SKM-1 treated with dmso at 0.1 percent for 144 hours (cell line): ENCODE results near the gene ME3.
A peak's percentile ranks its signal among the peaks of the same experiment; 100 is the strongest.

ENCODE experiments used
- DNase-seq: peaks from one replicate; lab custom pipeline; 2025; ENCODE audit not compliant: unreplicated experiment; lab: John Stamatoyannopoulos, UW

Gene ME3

GRCh38 chr11:86693518-86693917, 21.1 kb upstream of the ME3 start:
- DNase-seq: no peak

GRCh38 chr11:86692746-86693145, 20.3 kb upstream of the ME3 start:
- no peak for DNase-seq

- DNase-seq: no peak
Observed at GRCh38 chr11:86692317-86692716, 19.9 kb upstream of the ME3 start.

GRCh38 chr11:86688398-86689179, 16.2 kb upstream of the ME3 start:
- peak; percentile 58 for DNase-seq

- DNase-seq: no peak
Observed at GRCh38 chr11:86687185-86687778, 14.9 kb upstream of the ME3 start.

- DNase-seq: no peak
Observed at GRCh38 chr11:86686531-86686930, 14.1 kb upstream of the ME3 start.

- no peak for DNase-seq
Observed at GRCh38 chr11:86681483-86681756, 9.0 kb upstream of the ME3 start.

GRCh38 chr11:86680716-86681482, 8.5 kb upstream of the ME3 start:
- DNase-seq: no peak

GRCh38 chr11:86678823-86679222, 6.4 kb upstream of the ME3 start:
- DNase-seq: no peak

GRCh38 chr11:86678296-86678695, 5.9 kb upstream of the ME3 start:
- DNase-seq: no peak

GRCh38 chr11:86676533-86677154, 4.2 kb upstream of the ME3 start:
- peak; percentile 38 for DNase-seq

GRCh38 chr11:86676010-86676409, 3.6 kb upstream of the ME3 start:
- DNase-seq: no peak

GRCh38 chr11:86675017-86675416, 2.6 kb upstream of the ME3 start:
- peak; percentile 32 for DNase-seq

GRCh38 chr11:86673872-86674750, 1.7 kb upstream of the ME3 start:
- DNase-seq: no peak

- peak; percentile 2 for DNase-seq
Observed at GRCh38 chr11:86673055-86673843, 833 bp upstream of the ME3 start.

GRCh38 chr11:86671531-86672006, 847 bp downstream of the ME3 start:
- no peak for DNase-seq

- no peak for DNase-seq
Observed at GRCh38 chr11:86670911-86671310, 1.5 kb downstream of the ME3 start.

GRCh38 chr11:86670181-86670580, 2.2 kb downstream of the ME3 start:
- peak; percentile 71 for DNase-seq

GRCh38 chr11:86669424-86669823, 3.0 kb downstream of the ME3 start:
- DNase-seq: no peak

GRCh38 chr11:86668929-86669328, 3.5 kb downstream of the ME3 start:
- no peak for DNase-seq
